Stimulated activated CD8-positive, alpha-beta memory T cell treated with anti-CD3 and anti-CD28 coated beads, Interleukin-12 subunit alpha, Interleukin-12 subunit beta, amount 100 ng/mL, for 4 hours (primary cell): ENCODE measurements around the gene BTBD9.
A peak's percentile ranks its signal among the peaks of the same experiment; 100 is the strongest.

Source experiments
- DNase-seq: peaks from one replicate; pipeline ENCODE4 v3.0.0-alpha.2; 2020; ENCODE audit warnings: low read depth

The BTBD9 gene

GRCh38 chr6:38639498-38640215 lies at the start of gene BTBD9:
TSS of gene BTBD9 (minus strand) at chr6:38639929.
- DNase-seq, result peak; percentile 75

- DNase-seq, result no peak
These were observed 48.9 kb upstream of the BTBD9 start for GRCh38 chr6:38688579-38689087.

- no peak for DNase-seq
These were observed 47.8 kb upstream of the BTBD9 start for GRCh38 chr6:38687549-38687948.

GRCh38 chr6:38687043-38687353 lies 47.3 kb upstream of the BTBD9 start:
- DNase-seq, result no peak

- no peak for DNase-seq
These were observed 46.7 kb upstream of the BTBD9 start for GRCh38 chr6:38686270-38687042.

- no peak for DNase-seq
These were observed 45.2 kb upstream of the BTBD9 start for GRCh38 chr6:38684904-38685303.

GRCh38 chr6:38684237-38684636 lies 44.5 kb upstream of the BTBD9 start:
- DNase-seq, result no peak

GRCh38 chr6:38681850-38682249 lies 42.1 kb upstream of the BTBD9 start:
- no peak for DNase-seq

- DNase-seq, result no peak
These were observed 39.9 kb upstream of the BTBD9 start for GRCh38 chr6:38679668-38680067.

GRCh38 chr6:38678178-38678760 lies 38.5 kb upstream of the BTBD9 start:
- DNase-seq, result no peak

GRCh38 chr6:38676974-38677544 lies 37.3 kb upstream of the BTBD9 start:
- DNase-seq, result no peak

GRCh38 chr6:38676236-38676973 lies 36.7 kb upstream of the BTBD9 start:
- DNase-seq, result no peak

- no peak for DNase-seq
These were observed 33.9 kb upstream of the BTBD9 start for GRCh38 chr6:38673397-38674165.

GRCh38 chr6:38671885-38672467 lies 32.2 kb upstream of the BTBD9 start:
- DNase-seq, result no peak

GRCh38 chr6:38658418-38659167 lies 18.9 kb upstream of the BTBD9 start:
- DNase-seq, result no peak

GRCh38 chr6:38656896-38657295 lies 17.2 kb upstream of the BTBD9 start:
- no peak for DNase-seq

GRCh38 chr6:38654263-38654662 lies 14.5 kb upstream of the BTBD9 start:
- DNase-seq, result no peak

- DNase-seq, result no peak
These were observed 11.5 kb upstream of the BTBD9 start for GRCh38 chr6:38651121-38651784.

- DNase-seq, result no peak
These were observed 10.6 kb upstream of the BTBD9 start for GRCh38 chr6:38650207-38650752.
